KMS-11 (cell line): ENCODE results near the gene HIPK1.

ENCODE experiments used
- H2AFZ ChIP-seq: fragments of 200-600 bp; sonication (generic); 2 replicates; pipeline ENCODE4 v1.6.1; 2016; ENCODE audit warnings: antibody characterized with exemption, mixed run types, low read depth
- H3K27ac ChIP-seq: fragments of 200-600 bp; sonication (generic); 2 replicates; pipeline ENCODE4 v1.6.1; 2016; ENCODE audit warnings: mild to moderate bottlenecking, mixed run types
- H3K27me3 ChIP-seq: fragments of 200-600 bp; sonication (generic); 2 replicates; pipeline ENCODE4 v1.6.1; 2017; ENCODE audit warnings: mild to moderate bottlenecking, low read depth, mixed run types, moderate library complexity; ENCODE audit not compliant: insufficient read depth
- H3K36me3 ChIP-seq: fragments of 200-600 bp; sonication (generic); 2 replicates; pipeline ENCODE4 v1.6.1; 2017; ENCODE audit warnings: mild to moderate bottlenecking, mixed run types; ENCODE audit not compliant: insufficient read depth
- H3K4me1 ChIP-seq: fragments of 200-600 bp; sonication (generic); 2 replicates; pipeline ENCODE4 v1.6.1; 2016; ENCODE audit warnings: mild to moderate bottlenecking, low read depth, mixed run types; ENCODE audit not compliant: poor library complexity, severe bottlenecking
- H3K4me2 ChIP-seq: fragments of 200-600 bp; sonication (generic); 2 replicates; pipeline ENCODE4 v1.7.0; 2016; ENCODE audit warnings: mild to moderate bottlenecking, mixed run types
- H3K4me3 ChIP-seq: fragments of 200-600 bp; sonication (generic); IDR thresholded peaks from 2 replicates; pipeline ENCODE4 v1.6.1; 2017; ENCODE audit warnings: low read depth, low read length, mixed read lengths; ENCODE audit not compliant: insufficient read depth
- H3K79me2 ChIP-seq: fragments of 200-600 bp; sonication (generic); 2 replicates; pipeline ENCODE4 v1.6.1; 2016; ENCODE audit warnings: low read depth, mixed run types; ENCODE audit not compliant: insufficient read depth
- H3K9ac ChIP-seq: fragments of 200-600 bp; sonication (generic); 2 replicates; pipeline ENCODE4 v1.6.1; 2016; ENCODE audit warnings: mild to moderate bottlenecking, mixed run types
- H4K20me1 ChIP-seq: fragments of 200-600 bp; sonication (generic); 2 replicates; pipeline ENCODE4 v1.6.1; 2016; ENCODE audit warnings: mild to moderate bottlenecking, mixed run types; ENCODE audit not compliant: insufficient read depth
- TF ChIP-seq, protein P1 (sequence below): fragments of 200-600 bp; sonication (generic); conservative IDR thresholded peaks from 2 replicates; pipeline ENCODE4 v1.6.1; 2017; ENCODE audit warnings: low read depth, mild to moderate bottlenecking, antibody characterized with exemption, low read length, moderate library complexity, mixed read lengths

HIPK1 gene

GRCh38 chr1:113901191-113901590, 27.9 kb upstream of the HIPK1 start:
- no peak overlapping the region for H3K4me3 ChIP-seq
- H3K27ac ChIP-seq: no peak overlapping the region
- H3K9ac ChIP-seq: no peak overlapping the region
- no peaks in the 10 kb centered on the region for H3K27me3 ChIP-seq
- no peaks in the 10 kb centered on the region for H4K20me1 ChIP-seq
- H3K4me1 ChIP-seq: peaks cover 10% of the 10 kb centered on the region
- H3K36me3 ChIP-seq: no peaks in the 10 kb centered on the region
- no peak overlapping the region for H2AFZ ChIP-seq
- H3K4me2 ChIP-seq: no peak overlapping the region
- TF ChIP-seq, protein P1, sequence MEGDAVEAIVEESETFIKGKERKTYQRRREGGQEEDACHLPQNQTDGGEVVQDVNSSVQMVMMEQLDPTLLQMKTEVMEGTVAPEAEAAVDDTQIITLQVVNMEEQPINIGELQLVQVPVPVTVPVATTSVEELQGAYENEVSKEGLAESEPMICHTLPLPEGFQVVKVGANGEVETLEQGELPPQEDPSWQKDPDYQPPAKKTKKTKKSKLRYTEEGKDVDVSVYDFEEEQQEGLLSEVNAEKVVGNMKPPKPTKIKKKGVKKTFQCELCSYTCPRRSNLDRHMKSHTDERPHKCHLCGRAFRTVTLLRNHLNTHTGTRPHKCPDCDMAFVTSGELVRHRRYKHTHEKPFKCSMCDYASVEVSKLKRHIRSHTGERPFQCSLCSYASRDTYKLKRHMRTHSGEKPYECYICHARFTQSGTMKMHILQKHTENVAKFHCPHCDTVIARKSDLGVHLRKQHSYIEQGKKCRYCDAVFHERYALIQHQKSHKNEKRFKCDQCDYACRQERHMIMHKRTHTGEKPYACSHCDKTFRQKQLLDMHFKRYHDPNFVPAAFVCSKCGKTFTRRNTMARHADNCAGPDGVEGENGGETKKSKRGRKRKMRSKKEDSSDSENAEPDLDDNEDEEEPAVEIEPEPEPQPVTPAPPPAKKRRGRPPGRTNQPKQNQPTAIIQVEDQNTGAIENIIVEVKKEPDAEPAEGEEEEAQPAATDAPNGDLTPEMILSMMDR: no peak
- H3K79me2 ChIP-seq: peaks cover 22% of the 10 kb centered on the region

DNA sequence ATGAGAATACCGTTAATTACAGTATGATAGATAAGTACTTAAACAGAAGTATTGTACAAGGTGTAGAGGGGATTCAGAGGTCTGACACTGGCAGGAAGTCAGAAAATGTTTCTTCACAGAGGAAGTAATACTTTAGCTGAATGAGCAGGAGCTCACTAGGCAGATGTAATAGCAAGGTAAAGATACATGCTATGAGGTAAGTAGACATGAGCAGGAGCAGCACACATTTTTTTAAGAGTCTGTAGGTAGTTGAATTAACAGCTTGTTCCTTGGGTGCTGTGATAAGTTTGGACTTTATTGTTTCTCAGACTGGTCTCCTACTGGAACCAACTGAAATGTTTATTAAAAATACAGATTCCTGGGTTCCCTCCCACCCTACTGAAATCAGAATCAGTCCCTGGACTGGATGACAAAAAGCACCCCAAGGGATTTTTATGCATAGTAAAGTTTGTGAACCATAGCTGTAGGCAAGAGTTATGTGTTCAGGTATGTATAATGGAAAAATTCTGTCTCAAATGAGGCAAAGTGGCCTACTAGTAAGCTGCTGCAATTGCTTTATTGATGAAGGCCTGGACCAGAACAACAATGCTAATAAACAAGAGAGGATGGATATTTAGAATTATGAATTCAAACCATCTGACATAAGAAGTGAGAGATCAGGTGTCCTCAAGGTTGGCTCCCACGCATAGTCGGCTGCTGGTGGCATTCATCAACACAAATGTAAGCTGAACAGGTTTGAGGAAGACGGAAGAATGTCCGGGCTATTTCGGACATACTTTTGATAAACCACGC, 25.4 kb upstream of the HIPK1 start:
- no peak overlapping the region for H3K4me3 ChIP-seq

GRCh38 chr1:113904293-113904673, 24.8 kb upstream of the HIPK1 start:
- peak overlapping the region; percentile 88 for H2AFZ ChIP-seq
- TF ChIP-seq, protein P1: no peak

More for the DNA sequence above, 25.4 kb upstream of the HIPK1 start:
- Histone ChIP-seq H3K27ac (peak overlapping the region; percentile 77), H3K27me3 (no peaks in the 10 kb centered on the region), H2AFZ (peak overlapping the region; percentile 88), H3K4me1 (peaks cover 10% of the 10 kb centered on the region), H3K36me3 (no peaks in the 10 kb centered on the region), H3K79me2 (peaks cover 22% of the 10 kb centered on the region), H4K20me1 (no peaks in the 10 kb centered on the region), H3K9ac (peak overlapping the region; percentile 60; the same call in 1 of the 2 replicates), H3K4me2 (peak overlapping the region; percentile 86)
- TF ChIP-seq, protein P1: no peak

GRCh38 chr1:113904674-113905434, 24.3 kb upstream of the HIPK1 start, which contains the start of the genes AP4B1 and DCLRE1B:
Gene AP4B1, minus strand, starts transcription at chr1:113904799. Its CDS starts 82 bp downstream, at chr1:113904717.
Gene DCLRE1B, plus strand, starts transcription at chr1:113905326. Its CDS starts 261 bp downstream, at chr1:113905587.
- Histone ChIP-seq H3K27ac (peak within 1 kb of the TSS; percentile 77), H3K36me3 (no peaks in the 10 kb centered on the region), H3K4me1 (peaks cover 10% of the 10 kb centered on the region), H2AFZ (peak within 1 kb of the TSS; percentile 88), H4K20me1 (no peaks in the 10 kb centered on the region), H3K79me2 (peaks cover 22% of the 10 kb centered on the region), H3K27me3 (no peaks in the 10 kb centered on the region), H3K9ac (peak within 1 kb of the TSS; percentile 71), H3K4me3 (peak within 1 kb of the TSS; percentile 80), H3K4me2 (peak within 1 kb of the TSS; percentile 93)
- TF ChIP-seq, protein P1: no peak

More at GRCh38 chr1:113904293-113904673, 24.8 kb upstream of the HIPK1 start:
- Histone ChIP-seq H3K36me3 (no peaks in the 10 kb centered on the region), H3K27ac (peak overlapping the region; percentile 77), H3K4me1 (peaks cover 10% of the 10 kb centered on the region), H3K79me2 (peaks cover 22% of the 10 kb centered on the region), H3K4me3 (no peak overlapping the region), H3K4me2 (peak overlapping the region; percentile 86), H3K27me3 (no peaks in the 10 kb centered on the region), H3K9ac (peak overlapping the region; percentile 60; the same call in 1 of the 2 replicates), H4K20me1 (no peaks in the 10 kb centered on the region)
